HCT116 (cell line): ENCODE data around the gene GPR45. TPM values are rescaled to one million over a fixed set of nuclear protein-coding genes. Genes with fewer than 3 reads are reported as not detected.

ENCODE experiments used
- ATAC-seq: fragments of 200-7000 bp; cut with Tn5 transposase; 2 replicates; pipeline ENCODE4 v1.9.1; 2020; ENCODE audit warnings: mild to moderate bottlenecking, moderate library complexity
- BruUV-seq: library from RNA; stranded (reverse); fragments of 400-500 nt; replicated peaks from 2 replicates; lab custom pipeline; 2021; lab: Mats Ljungman, UMichigan
- CTCF ChIA-PET: fragments of 300-600 bp; sonication (Branson Sonifier 250); formaldehyde crosslinking; loops from one replicate; lab custom pipeline; 2021; ENCODE audit warnings: antibody characterized with exemption; lab: Charles Lee
- POLR2A ChIA-PET: fragments of 300-600, 350-600 bp; sonication (Branson Sonifier 250); formaldehyde crosslinking; loops from one replicate; lab custom pipeline; 2021; ENCODE audit warnings: antibody characterized with exemption; lab: Charles Lee
- RAD21 ChIA-PET, 2 experiments: fragments of 300-600 bp; sonication (Branson Sonifier 250); formaldehyde crosslinking; loops; one replicate each; lab custom pipeline; 2023; ENCODE audit warnings: low total read pairs in 2 of 2; ENCODE audit not compliant: uncharacterized antibody in 2 of 2, unreplicated experiment in 2 of 2, low non-redundant PET in 1 of 2; lab: Charles Lee
- DNase-seq: peaks from one replicate; pipeline ENCODE4 v3.0.0-alpha.2; 2010; ENCODE audit warnings: low read depth, low spot score
- H2AFZ ChIP-seq: fragments of 200-600 bp; shearing (Covaris generic), sonication (generic); 2 replicates; pipeline ENCODE4 v1.6.1; 2017; ENCODE audit warnings: low read depth, mixed run types, mixed read lengths, antibody characterized with exemption, low read length; ENCODE audit not compliant: poor library complexity, severe bottlenecking
- H3K27ac ChIP-seq: 2 replicates; pipeline ENCODE4 v1.5.1; 2012; ENCODE audit warnings: low read depth, low read length
- H3K27me3 ChIP-seq: fragments of 200-600 bp; sonication (generic); 2 replicates; pipeline ENCODE4 v1.6.1; 2016; ENCODE audit warnings: mixed run types, low read length, mixed read lengths; ENCODE audit not compliant: insufficient read depth
- H3K36me3 ChIP-seq, 2 experiments: fragments of 200-500 bp in 1 of 2; fragments of 200-600 bp in 1 of 2; sonication (Bioruptor generic) in 1 of 2; sonication (generic) in 1 of 2; 2 replicates each; pipeline versions ENCODE4 v1.5.1 to v1.6.1; 2014 to 2016; ENCODE audit warnings: low read length in 2 of 2, inconsistent platforms in 1 of 2, mixed read lengths in 1 of 2, mixed run types in 1 of 2; ENCODE audit not compliant: insufficient read depth in 2 of 2, control insufficient read depth in 1 of 2
- H3K4me1 ChIP-seq, 2 experiments: fragments of 200-600 bp in 1 of 2; sonication (generic) in 1 of 2; 2 replicates each; pipeline versions ENCODE4 v1.5.1 to v1.6.1; 2012 to 2017; ENCODE audit warnings: low read length in 2 of 2, inconsistent platforms in 1 of 2, mild to moderate bottlenecking in 1 of 2, mixed read lengths in 1 of 2, mixed run types in 1 of 2, moderate library complexity in 1 of 2; ENCODE audit not compliant: insufficient read depth in 2 of 2, control insufficient read depth in 1 of 2
- H3K4me2 ChIP-seq: fragments of 200-600 bp; sonication (generic); 2 replicates; pipeline ENCODE4 v1.6.1; 2017; ENCODE audit warnings: mixed run types, low read length, mixed read lengths
- H3K4me3 ChIP-seq, 2 experiments: fragments of 200-600 bp in 1 of 2; sonication (generic) in 1 of 2; replicated peaks in 1 of 2; 2 replicates each; pipeline ENCODE4 v1.5.1; 2011 to 2016; ENCODE audit warnings: low read length in 2 of 2, control low read depth in 1 of 2, low read depth in 1 of 2, mild to moderate bottlenecking in 1 of 2, mixed read lengths in 1 of 2, mixed run types in 1 of 2
- H3K79me2 ChIP-seq: fragments of 200-600 bp; sonication (generic); 2 replicates; pipeline ENCODE4 v1.6.1; 2017; ENCODE audit warnings: mild to moderate bottlenecking, mixed run types, low read length, moderate library complexity, mixed read lengths; ENCODE audit not compliant: insufficient read depth
- H3K9ac ChIP-seq: fragments of 200-600 bp; sonication (generic); 2 replicates; pipeline ENCODE4 v1.6.1; 2016; ENCODE audit warnings: low read length, mixed read lengths
- H3K9me2 ChIP-seq: fragments of 200-600 bp; sonication (generic), shearing (Covaris generic); 2 replicates; pipeline ENCODE4 v1.6.1; 2017; ENCODE audit warnings: mixed run types, mild to moderate bottlenecking, moderate library complexity; ENCODE audit not compliant: insufficient read depth
- H3K9me3 ChIP-seq, 2 experiments: fragments of 200-500 bp in 1 of 2; fragments of 200-600 bp in 1 of 2; sonication (Bioruptor generic) in 1 of 2; sonication (generic) in 1 of 2; 2 replicates each; pipeline ENCODE4 v1.6.1; 2014 to 2017; ENCODE audit warnings: low read length in 2 of 2, mixed read lengths in 2 of 2, inconsistent platforms in 1 of 2, low read depth in 1 of 2, mild to moderate bottlenecking in 1 of 2, mixed run types in 1 of 2, moderate library complexity in 1 of 2; ENCODE audit not compliant: control insufficient read depth in 1 of 2, insufficient read depth in 1 of 2
- H4K20me1 ChIP-seq: fragments of 200-600 bp; sonication (generic), shearing (Covaris generic); 2 replicates; pipeline ENCODE4 v1.6.1; 2017; ENCODE audit warnings: mixed run types, mild to moderate bottlenecking, moderate library complexity; ENCODE audit not compliant: insufficient read depth
- ATF3 ChIP-seq: IDR thresholded peaks from 2 replicates; pipeline ENCODE4 v1.6.1; 2012
- EGR1 ChIP-seq: IDR thresholded peaks from 2 replicates; pipeline ENCODE4 v1.6.1; 2012; ENCODE audit warnings: low read depth
- EZH2 ChIP-seq: fragments of 200-600 bp; sonication (generic); IDR thresholded peaks from 2 replicates; pipeline ENCODE4 v1.6.1; 2017; ENCODE audit warnings: antibody characterized with exemption, mixed run types
- EZH2phosphoT487 ChIP-seq: fragments of 200-600 bp; IDR thresholded peaks from 2 replicates; pipeline ENCODE4 v1.6.1; 2018; ENCODE audit warnings: antibody characterized with exemption, borderline replicate concordance
- FOSL1 ChIP-seq: IDR thresholded peaks from 2 replicates; pipeline ENCODE4 v1.6.1; 2012; ENCODE audit warnings: low read depth
- JUND ChIP-seq: IDR thresholded peaks from 2 replicates; pipeline ENCODE4 v1.6.1; 2012
- POLR2A ChIP-seq: IDR thresholded peaks from 2 replicates; pipeline ENCODE4 v1.7.0; 2011; ENCODE audit warnings: borderline replicate concordance; ENCODE audit not compliant: insufficient read depth, insufficient read length; ENCODE audit errors: extremely low read depth
- RAD21 ChIP-seq: IDR thresholded peaks from 2 replicates; pipeline ENCODE4 v1.6.1; 2012; ENCODE audit warnings: low read depth, mild to moderate bottlenecking
- REST ChIP-seq: IDR thresholded peaks from 2 replicates; pipeline ENCODE4 v1.6.1; 2012; ENCODE audit warnings: low read depth
- SIN3A ChIP-seq: IDR thresholded peaks from 2 replicates; pipeline ENCODE4 v1.6.1; 2012; ENCODE audit warnings: low read depth
- SRF ChIP-seq: IDR thresholded peaks from 2 replicates; pipeline ENCODE4 v1.6.1; 2012; ENCODE audit warnings: low read depth
- TCF7L2 ChIP-seq: IDR thresholded peaks from 2 replicates; pipeline ENCODE4 v1.7.0; 2011; ENCODE audit warnings: borderline replicate concordance, inconsistent platforms; ENCODE audit not compliant: insufficient read depth, insufficient read length; ENCODE audit errors: extremely low read depth
- YY1 ChIP-seq: IDR thresholded peaks from 2 replicates; pipeline ENCODE4 v1.6.1; 2011; ENCODE audit warnings: low read length, low read depth, moderate library complexity, mild to moderate bottlenecking; ENCODE audit not compliant: insufficient replicate concordance; ENCODE audit errors: extremely low read depth
- ZNF274 ChIP-seq: fragments of 200-500 bp; sonication (Bioruptor generic); IDR thresholded peaks from 2 replicates; pipeline ENCODE4 v1.6.1; 2014; ENCODE audit warnings: mild to moderate bottlenecking, low read depth, low read length, inconsistent platforms
- intact Hi-C: fragments of 100-400 bp; cut with micrococcal nuclease; formaldehyde crosslinking; loops from 2 replicates; pipeline ENCODE4 v1.10.0; 2022
- total RNA-seq: library from RNA; stranded (reverse); gene quantifications from one replicate; pipeline ENCODE4 v1.2.1, GENCODE V29; 2021; ENCODE audit not compliant: unreplicated experiment
- TF ChIP-seq, protein P1 (sequence below): IDR thresholded peaks from 2 replicates; pipeline ENCODE4 v1.6.1; 2011; ENCODE audit warnings: mild to moderate bottlenecking, low read length, moderate library complexity; ENCODE audit not compliant: insufficient replicate concordance; ENCODE audit errors: extremely low read depth

Gene GPR45
- total RNA-seq, 1 experiment from 2014 or later: 0.30 TPM

GRCh38 chr2:105244451-105244850 lies 2.9 kb downstream of the GPR45 start:
- H3K9ac ChIP-seq: no peak overlapping the region
- BruUV-seq: no TSS peak
- H3K79me2 ChIP-seq: no peaks in the 10 kb centered on the region
- H3K9me3 ChIP-seq: no peaks in the 10 kb centered on the region
- H3K9me2 ChIP-seq: no peaks in the 10 kb centered on the region
- no peak overlapping the region for H3K4me3 ChIP-seq
- no peak overlapping the region for H3K27ac ChIP-seq
- ChIA-PET POLR2A (no interaction called here), CTCF (interaction anchor here (1.0 to 1.4 kb wide), 3 partner anchors 8 to 10 kb away, joined by 3 read pairs; no protein-coding TSS in a partner anchor), RAD21 (no interaction called here)
- peaks cover 3 to 7% of the 10 kb centered on the region in 2 experiments; a peak in 3 of 4 replicates for H3K4me1 ChIP-seq
- ATAC-seq: no peak
- TF ChIP-seq YY1 (no peak), SIN3A (no peak), TCF7L2 (no peak), EZH2phosphoT487 (no peak), POLR2A (no peak), ATF3 (no peak), SRF (no peak), ZNF274 (no peak), JUND (no peak), REST (no peak), EZH2 (no peak), EGR1 (no peak), FOSL1 (no peak), RAD21 (no peak)
- TF ChIP-seq, protein P1, sequence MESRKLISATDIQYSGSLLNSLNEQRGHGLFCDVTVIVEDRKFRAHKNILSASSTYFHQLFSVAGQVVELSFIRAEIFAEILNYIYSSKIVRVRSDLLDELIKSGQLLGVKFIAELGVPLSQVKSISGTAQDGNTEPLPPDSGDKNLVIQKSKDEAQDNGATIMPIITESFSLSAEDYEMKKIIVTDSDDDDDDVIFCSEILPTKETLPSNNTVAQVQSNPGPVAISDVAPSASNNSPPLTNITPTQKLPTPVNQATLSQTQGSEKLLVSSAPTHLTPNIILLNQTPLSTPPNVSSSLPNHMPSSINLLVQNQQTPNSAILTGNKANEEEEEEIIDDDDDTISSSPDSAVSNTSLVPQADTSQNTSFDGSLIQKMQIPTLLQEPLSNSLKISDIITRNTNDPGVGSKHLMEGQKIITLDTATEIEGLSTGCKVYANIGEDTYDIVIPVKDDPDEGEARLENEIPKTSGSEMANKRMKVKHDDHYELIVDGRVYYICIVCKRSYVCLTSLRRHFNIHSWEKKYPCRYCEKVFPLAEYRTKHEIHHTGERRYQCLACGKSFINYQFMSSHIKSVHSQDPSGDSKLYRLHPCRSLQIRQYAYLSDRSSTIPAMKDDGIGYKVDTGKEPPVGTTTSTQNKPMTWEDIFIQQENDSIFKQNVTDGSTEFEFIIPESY: no peak
- H2AFZ ChIP-seq: no peak overlapping the region
- no peaks in the 10 kb centered on the region for H3K27me3 ChIP-seq
- DNase-seq: no peak
- no peaks in the 10 kb centered on the region for H3K36me3 ChIP-seq
- no peaks in the 10 kb centered on the region for H4K20me1 ChIP-seq
- no peak overlapping the region for H3K4me2 ChIP-seq
- intact Hi-C loops: no loop called here
